ENCODE measurements around the gene PTBP3.
"Not testable (repeated sequence)": the region's sequence is repeated elsewhere in the genome, so short reads cannot be mapped to it uniquely, and the experiment has no call there.

The PTBP3 gene

DNA sequence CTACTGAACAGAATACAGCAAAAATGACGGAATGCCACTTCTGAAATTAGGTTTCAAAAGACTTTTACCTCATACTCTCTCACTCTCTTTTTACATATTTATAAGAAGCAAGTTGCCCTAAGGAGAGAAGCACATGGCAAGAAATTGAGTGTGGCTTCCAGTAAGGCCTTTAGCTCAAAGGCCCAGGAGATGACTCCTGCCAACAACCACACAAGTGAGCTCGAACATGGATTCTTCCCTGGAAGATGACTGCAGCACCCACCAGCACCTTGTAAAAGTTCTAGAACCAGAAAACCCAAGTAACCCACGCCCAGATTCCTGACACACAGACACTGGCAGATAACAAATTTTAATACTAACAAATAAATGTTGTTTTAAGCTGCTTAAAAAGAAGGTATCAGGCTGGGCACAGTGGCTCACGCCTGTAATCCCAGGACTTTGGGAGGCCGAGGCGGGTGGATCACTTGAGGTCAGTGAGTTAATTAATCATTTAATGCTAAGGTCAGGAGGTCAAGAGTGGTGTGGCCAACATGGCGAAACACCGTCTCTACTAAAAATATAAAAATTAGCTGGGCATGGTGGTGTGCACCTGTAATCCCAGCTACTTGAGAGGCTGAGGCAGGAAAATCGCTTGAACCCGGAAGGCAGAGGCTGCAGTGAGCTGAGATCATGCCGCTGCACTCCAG, 17.0 kb downstream of the PTBP3 start:
- DNase-seq, result no peak

DNA sequence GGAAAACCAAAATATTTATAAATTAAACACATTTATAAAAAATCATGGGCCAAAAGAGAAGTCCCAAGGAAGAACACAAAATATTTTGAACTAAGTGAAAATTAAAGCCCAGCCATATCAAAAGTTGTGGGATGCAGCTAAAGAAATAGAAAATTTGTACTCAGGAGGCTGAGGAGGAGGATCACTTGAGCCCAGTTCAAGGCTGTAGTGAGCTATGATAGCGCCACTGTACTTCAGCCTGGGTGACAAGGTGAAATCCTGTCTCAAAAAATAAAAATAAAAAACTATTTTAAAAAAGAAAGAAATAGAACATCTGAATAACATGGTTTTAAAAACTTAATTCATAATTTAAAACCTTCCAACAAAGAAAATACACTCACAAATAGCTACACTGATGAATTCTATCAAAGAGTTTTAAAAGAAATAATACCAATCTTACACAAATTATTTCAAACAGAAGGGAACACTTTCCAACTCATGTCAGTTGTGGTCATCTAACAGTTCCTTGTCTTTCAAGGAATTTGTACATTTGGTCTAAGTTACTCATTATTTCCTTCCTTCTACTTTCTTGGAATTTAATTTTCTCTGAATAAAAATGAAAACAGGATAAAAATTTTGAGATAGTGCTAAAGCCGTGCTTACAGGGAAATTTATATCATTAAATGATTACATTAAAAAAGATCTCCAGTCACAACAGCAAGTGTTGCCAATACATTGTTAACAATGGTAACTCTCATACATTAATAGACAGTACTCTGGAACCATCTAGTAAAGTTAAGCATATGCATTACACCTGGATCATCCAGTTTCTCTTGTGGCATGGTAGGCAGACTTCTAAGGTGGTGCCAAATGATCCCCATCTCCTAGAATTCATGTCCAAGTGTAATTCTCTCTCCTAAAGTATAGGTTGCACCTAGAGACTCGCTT, 17.8 kb downstream of the PTBP3 start:
- no peak for DNase-seq

DNA sequence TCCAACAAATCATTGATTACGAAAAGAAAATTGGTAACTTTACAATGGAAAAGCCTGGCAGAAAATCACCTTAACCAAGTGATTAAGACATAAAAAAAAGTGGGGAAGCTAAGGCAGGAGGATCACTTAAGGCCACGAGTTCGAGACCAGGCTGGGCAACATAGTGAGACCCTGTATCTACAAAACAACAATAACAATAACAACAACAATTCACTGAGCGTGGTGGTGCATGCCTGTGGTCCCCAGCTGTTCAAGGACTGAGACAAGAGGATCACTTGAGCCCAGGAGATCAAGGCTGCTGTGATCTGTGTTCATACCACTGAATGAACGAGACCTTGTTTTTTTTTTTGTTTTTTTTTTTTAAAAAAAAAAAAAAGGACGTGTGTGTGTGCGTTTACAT, 21.3 kb downstream of the PTBP3 start:
- DNase-seq, result no peak

DNA sequence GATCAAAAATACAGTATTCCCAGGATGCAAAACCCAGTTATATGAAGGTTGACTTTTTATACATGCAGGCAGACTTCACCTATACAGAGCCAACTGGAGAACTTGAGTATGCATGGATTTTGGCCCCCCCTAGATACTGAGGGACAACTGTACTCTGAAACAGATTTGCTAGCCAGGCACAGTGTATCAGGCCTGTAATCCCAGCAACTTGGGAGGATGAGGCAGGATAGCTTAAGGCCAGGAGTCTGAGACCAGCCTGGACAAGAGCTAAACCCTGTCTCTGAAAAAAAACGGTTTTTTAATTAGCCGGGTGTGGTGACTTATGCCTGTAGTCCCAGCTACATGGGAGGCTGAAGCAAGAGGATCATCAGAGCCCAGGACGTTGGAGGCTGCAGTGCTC, 21.9 kb downstream of the PTBP3 start:
- no peak for DNase-seq

DNA sequence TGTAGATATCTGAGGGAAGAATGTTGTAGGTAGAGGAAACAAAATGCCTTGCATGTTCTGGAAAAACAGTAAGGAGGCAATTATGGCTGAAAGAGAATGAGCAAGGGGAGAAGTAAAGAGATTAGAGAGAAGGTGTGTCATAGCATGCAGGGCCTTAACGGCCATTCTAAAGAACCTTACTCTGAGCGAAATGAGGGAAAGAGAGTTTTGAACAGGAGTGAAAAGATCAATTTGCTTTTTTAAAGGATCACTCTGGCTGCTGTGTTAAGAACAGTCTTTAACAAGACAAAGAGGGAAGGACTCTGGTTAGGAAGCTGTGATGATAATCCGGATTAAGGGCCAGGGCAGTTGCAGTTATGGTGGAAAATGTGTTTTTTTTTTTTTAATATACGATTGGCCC, 22.6 kb downstream of the PTBP3 start:
- DNase-seq, result no peak

DNA sequence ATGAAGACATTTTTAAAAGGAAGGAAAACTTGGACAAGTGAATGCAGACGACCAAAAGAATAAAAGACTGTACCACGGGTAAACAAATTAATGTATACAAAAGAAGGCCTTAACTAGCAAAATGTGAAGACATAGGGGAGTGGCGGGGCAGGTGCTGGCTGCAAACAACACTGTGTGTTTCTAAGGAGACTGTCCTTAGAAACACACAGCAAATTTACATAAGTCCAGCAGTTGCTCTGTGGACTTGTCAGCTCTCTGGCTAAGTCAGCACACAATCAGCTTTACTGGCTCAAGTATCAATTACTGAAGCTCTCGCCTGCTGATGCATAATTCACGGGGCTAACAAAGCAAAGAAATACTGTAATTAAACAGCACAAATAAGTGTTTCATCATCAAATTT, 24.8 kb downstream of the PTBP3 start:
- DNase-seq, result no peak

DNA sequence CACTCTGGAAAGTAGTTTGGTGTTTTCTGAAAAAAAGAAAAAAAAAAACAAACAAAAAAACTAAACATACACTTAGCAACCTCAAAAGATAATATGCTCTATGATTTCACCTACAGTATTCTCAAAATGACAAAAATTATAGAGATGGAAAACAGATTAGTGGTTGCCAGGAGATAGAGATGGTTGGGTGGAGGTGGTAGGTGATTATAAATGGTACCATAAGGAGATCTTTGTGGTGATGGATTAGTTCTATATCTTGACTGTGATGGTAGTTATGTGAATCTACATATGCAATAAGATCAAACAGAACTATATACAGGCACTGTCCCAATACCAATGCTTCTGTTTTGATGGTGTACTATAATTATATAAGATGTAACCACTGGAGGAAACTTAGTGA, 32.0 kb downstream of the PTBP3 start:
- no peak for DNase-seq

DNA sequence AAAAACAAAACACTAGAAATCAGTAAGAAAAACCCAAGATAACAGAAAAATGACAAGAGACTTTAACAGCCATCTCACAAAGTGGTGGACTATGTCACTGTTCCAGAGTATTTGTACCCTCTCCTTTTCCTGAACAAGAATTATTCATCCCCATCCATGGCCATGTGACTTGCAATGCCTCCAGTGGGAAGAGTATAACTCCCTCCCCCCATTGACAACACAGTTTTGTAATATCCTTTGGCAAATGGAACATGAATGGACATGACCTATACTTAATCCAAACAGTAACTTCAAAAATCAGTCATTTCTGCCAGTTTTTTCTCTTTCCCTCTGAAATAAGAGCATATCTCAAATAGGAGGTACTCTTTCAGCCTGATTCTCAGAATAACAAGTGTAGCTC, 33.9 kb downstream of the PTBP3 start:
- DNase-seq, result no peak

DNA sequence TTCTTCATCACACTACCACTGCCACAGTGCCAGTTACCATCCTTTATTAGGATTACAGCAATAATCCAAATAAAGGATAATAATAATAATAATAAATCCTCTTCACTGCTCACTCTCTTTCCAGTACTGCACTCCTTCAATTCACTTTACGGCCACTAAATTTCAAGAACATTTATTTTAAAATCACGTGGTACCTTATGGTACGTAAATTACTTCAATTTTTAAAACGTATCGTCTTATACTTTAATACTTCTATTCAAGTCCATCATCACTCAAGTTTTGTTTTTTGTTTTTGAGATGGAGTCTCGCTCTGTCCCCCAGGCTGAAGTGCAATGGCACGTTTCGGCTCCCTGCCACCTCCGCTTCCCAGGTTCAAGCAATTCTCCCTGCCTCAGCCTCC, 36.5 kb downstream of the PTBP3 start:
- DNase-seq, result no peak

DNA sequence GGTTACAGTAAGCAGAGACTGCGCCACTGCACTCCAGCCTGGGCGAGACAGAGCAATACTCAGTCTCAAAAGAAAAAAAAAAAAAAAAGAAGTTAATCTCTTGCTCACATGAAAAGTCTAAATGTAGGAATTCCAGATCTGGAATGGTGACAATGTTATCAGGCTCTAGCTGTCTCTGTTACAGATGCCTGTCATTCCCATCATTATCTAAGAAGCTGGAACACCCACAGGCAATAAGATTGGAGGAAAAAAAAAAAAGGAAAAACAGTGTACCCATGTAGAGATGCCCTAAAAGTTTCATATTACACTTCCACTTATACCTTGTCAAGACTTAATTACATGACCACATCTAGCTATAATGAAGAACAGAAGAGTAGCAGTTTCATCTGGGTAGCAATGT, 38.2 kb downstream of the PTBP3 start:
- DNase-seq, result no peak

DNA sequence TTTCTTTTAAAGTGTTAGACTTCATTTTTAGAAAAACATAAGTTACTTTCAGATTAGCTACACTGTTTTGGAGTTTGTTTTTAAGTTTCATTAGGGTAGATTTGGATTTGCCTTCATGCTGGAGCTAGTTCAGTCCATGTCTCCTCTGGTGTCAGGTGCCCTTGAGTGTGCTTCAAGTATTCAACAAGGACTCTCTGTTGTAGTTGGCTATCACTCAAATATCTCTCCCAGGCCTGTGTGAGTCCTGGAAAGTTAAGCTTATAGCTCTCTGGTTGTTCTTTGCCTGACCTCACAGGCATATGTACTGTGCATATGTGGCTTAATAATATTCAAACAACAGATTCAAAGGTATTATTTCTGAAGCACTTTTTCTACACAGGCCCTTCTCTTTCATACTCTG, 45.4 kb downstream of the PTBP3 start:
- DNase-seq, result no peak

DNA sequence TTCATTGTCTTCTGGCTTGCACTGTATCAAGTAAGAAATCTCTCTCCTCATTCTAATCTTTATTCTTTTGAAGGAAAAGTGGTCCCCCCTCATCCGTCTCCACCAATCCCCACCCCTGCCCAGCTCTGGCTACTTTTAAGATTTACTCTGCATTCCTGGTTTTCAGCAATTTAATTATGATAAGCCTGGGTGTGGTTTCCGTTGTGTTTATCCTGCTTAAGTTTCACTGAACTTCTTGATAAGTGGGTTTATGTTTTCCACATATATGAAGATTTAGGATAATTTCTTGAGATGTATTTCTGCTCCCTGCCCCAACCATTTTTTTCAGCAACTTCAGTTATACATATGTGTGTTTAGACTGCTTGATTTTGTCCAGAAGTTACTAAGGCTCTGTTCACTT, 46.5 kb downstream of the PTBP3 start:
- no peak for DNase-seq

DNA sequence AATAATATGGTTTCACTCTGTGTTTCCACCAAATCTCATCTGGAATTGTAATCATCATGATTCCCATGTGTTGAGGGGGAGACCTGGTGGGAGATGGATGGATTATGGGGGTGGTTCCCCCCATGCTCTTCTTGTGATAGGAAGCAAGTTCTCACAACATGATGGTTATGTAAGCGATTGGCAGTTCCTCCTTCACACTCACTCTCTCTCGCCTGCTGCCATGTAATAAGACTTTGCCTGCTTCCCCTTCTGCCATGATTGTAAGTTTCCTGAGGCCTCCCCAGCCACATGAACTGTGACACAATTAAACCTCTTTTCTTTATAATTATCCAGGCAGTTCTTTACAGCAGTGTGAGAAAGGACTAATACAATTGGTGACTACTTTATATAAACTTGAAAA, 48.4 kb downstream of the PTBP3 start:
- DNase-seq, result no peak

DNA sequence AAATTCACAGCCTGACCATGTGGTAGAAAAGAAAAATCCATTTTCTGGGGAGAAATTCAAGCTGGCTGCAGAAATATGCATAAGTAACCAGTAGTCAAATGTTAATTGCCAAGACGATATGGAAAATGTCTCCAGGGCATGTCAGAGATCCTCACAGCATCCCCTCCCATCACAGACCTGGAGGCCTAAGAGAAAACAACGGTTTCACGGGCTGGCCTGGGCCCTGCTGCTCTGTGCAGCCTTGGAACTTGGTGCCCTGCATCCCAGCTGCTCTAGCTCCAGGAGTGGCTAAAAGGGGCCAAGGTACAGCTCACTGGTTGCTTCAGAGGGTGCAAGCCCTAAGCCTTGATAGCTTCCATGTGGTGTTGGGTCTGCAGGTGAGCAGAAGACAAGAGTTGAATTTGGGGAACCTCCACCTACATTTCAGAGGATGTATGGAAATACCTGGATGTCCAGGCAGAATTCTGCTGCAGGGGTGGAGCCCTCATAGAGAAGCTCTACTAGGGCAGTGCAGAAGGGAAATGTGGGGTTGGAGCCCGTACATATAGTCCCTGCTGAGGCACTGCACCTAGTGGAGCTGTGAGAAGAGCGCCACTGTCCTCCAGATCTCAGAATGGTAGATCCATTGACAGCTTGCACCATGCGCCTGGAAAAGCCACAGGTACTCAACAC, 49.7 kb downstream of the PTBP3 start:
- DNase-seq, result no peak

DNA sequence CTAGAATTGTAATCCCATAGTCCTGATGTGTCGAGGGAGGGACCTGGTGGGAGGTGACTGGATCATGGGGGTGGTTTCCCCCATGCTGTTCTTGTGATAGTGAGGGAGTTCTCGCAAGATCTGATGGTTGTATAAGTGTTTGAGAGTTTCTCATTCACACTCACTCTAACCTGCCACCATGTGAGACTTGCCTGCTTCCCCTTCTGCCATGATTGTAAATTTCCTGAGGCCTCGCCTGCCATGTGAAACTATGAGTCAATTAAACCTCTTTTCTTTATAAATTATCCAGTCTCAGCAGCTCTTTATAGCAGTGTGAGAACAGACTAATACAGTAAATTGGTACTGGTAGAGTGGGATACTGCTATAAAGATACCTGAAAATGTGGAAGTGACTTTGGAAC, 50.6 kb downstream of the PTBP3 start:
- DNase-seq, result not testable (repeated sequence)

DNA sequence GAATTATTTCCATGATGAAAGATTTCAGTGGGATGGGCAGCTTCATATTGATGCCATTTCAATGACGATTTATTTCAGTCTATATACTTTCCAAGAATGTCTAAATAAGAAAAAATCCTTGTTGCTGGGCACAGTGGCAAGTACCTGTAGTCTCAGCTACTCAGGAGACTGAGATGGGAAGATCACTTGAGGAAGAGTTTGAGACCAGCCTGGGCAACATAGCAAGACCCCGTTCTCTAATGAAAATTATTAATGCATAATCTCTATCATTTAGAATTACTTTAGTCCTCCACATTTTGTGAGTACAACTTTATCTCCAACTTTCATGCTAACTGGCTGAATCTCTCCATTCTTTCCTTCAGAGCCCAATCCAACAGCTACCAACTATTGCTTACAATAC, 52.5 kb downstream of the PTBP3 start:
- DNase-seq, result no peak

DNA sequence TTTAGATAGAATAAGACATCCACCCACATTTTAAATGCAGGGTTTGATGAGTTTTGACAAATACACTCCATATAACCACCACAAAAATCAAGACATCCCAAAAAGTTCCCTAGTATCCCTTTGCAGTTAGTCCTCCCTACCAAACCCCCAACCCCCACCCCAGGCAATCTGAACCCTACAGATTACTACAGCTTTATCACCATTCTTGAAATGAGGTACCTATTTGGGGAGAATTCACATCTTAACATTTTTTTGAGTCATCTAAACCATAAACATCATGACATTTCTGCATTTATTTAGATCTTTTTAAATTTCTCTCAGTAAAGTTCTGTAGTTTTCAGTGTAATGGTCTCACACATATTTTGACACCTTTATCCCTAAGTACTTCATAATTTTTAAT, 53.9 kb downstream of the PTBP3 start:
- DNase-seq, result no peak

DNA sequence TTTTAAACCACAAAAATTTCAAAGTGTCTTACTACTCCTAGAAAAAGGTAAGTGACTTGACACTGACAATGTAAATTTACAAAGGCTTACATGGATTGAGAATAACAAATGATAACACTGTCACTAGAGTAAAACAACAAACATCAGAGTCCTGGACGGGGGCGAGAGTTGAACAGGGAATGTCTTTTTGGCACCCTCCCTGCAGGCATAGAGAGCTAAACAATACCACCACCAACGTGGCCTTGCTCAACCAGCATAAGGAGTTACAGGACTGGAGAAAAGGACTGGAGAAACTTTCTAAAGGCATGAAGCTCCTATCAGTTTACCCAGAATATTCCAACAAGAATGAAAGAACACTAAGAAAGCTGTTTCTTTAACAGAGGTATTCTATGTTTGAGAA, 55.3 kb downstream of the PTBP3 start:
- DNase-seq, result no peak

DNA sequence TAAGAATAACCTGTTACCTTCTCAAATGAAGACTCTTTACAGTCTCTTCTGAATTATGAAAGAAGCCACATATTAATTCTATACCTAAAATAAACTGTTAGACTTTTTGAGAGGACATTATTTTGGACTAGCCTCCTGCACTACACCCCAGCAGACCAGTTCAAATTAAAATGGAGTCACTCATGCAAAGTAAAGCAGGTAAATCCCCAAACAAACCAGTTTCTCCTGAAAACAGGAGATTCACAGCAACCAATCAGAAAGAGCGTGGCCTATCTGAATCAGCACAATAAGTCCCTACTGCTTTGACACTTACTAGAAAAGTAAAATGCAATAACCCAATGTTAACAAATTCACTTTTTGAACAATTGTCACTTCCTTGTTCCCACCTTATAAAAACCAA, 58.8 kb downstream of the PTBP3 start:
- DNase-seq, result no peak

DNA sequence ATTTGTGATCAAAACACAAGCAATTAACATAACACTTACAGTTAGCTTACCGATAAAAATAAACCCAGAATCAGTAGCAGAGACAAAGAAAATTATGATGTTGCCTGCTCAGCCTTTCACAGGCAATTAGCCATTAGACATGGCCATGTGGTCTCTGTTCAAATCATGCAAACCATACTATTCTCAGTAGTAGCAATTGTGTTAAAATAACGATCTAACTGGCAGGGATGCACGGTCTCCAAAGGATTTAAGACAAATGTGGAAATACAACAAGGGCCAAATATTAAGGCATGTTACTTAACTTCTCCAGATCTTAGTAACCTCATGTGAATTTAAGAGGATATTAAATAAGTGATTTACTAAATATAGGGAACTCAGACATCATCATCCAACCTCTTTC, 59.5 kb downstream of the PTBP3 start:
- DNase-seq, result no peak

DNA sequence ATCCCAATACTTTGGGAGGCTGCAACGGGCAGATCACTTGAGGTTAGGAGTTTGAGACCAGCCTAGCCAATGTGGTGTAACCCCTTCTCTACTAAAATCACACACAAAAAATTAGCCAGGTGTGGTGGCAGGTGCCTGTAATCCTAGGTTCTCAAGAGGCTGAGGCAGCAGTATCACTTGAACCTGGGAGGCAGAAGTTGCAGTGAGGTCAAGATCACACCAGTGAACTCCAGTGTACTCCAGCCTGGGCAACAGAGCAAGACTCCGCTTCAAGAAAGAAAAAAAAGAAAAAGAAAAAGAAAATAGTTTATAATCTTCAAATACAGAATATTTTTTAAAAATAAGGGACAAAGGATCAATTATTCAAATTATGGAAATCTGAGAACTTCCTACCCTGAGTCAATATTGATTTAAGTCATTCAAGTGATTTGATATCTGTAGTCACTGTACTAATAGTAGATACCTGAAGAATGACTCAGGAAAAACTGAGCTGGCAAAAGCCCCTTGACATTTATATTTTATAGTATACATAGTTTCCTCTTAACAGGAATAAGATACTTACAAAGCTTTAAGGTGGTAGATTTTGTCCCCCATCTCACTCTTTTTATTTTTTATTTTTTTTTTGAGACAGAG, 61.8 kb downstream of the PTBP3 start:
- no peak for DNase-seq

DNA sequence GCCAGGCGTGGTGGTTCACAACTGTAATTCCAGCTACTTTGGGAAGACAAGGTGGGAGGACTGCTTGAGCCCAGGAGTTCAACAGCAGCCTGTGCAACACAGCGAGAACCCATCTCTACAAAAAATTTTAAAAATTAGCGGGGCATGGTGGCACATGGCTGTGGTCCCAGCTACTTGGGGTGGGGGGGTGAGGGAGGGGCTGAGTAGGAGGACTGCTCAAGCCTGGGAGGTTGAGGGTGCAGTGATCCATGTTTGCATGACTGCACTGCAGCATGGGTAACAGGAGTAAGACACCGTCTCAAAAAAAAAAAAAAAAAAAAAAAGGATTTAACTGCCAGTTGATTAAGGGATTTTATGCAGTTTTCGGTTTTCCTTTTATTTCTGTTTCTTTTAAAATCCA, 65.0 kb downstream of the PTBP3 start:
- DNase-seq, result no peak

DNA sequence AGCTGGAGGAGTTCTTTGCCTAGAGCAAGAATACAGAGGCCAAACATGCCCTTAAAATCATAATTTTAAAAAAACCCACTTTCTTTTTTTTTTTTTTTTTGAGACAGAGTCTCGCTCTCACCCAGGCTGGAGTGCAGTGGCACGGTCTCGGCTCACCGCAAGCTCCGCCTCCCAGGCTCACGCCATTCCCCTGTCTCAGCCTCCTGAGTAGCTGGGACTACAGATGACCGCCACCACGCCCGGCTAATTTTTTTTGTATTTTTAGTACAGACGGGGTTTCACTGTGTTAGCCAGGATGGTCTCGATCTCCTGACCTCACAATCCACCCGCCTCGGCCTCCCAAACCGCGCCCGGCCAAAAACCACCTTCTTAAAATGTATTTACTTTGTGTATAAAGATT, 66.3 kb downstream of the PTBP3 start:
- not testable (repeated sequence) for DNase-seq

DNA sequence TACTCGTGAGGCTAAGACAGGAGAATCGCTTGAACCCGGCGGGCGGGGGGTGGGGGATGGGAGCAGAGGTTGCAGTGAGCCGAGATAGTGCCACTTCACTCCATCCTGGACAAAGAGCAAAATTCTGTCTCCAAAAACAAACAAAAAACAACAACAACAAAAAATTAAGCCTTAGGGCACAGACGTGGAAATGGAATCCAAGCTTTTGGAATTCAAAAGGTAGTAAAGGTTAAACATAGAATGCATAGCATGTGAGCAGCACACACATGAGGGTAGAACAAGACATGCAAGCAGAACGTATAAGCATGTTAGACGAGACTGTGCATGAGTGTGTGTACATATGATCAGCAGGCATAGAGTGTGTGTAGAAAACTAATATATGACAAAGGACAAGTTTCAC, 68.0 kb downstream of the PTBP3 start:
- DNase-seq, result no peak
